OCI-LY1 (cell line): ENCODE data around the gene AGBL1.

Source experiments
- H2AFZ ChIP-seq: fragments of 200-600 bp; sonication (generic), shearing (Covaris generic); 2 replicates; pipeline ENCODE4 v1.6.0; 2014; ENCODE audit warnings: antibody characterized with exemption, mild to moderate bottlenecking, low read length
- H3F3A ChIP-seq: fragments of 200-600 bp; sonication (generic), shearing (Covaris generic); 2 replicates; pipeline ENCODE4 v1.6.0; 2014; ENCODE audit warnings: mild to moderate bottlenecking, antibody characterized with exemption, low read length, moderate library complexity; ENCODE audit not compliant: insufficient read depth
- H3K27ac ChIP-seq: fragments of 200-600 bp; sonication (generic); 2 replicates; pipeline ENCODE4 v1.5.1; 2014; ENCODE audit warnings: low read length, mixed run types, mild to moderate bottlenecking, low read depth; ENCODE audit not compliant: poor library complexity, severe bottlenecking
- H3K27me3 ChIP-seq: fragments of 200-600 bp; sonication (generic); 2 replicates; pipeline ENCODE4 v1.6.0; 2014; ENCODE audit warnings: antibody characterized with exemption, mild to moderate bottlenecking, low read length, moderate library complexity; ENCODE audit not compliant: insufficient read depth
- H3K36me3 ChIP-seq: fragments of 200-600 bp; sonication (generic); 2 replicates; pipeline ENCODE4 v1.6.1; 2014; ENCODE audit warnings: mild to moderate bottlenecking, antibody characterized with exemption, low read length, moderate library complexity, mixed read lengths; ENCODE audit not compliant: insufficient read depth
- H3K4me1 ChIP-seq: fragments of 200-600 bp; sonication (generic); 2 replicates; pipeline ENCODE4 v1.5.1; 2014; ENCODE audit warnings: mild to moderate bottlenecking, low read length, moderate library complexity; ENCODE audit not compliant: insufficient read depth, severe bottlenecking
- H3K4me2 ChIP-seq: fragments of 200-600 bp; sonication (generic), shearing (Covaris generic); 2 replicates; pipeline ENCODE4 v1.6.1; 2014; ENCODE audit warnings: low read length
- H3K4me3 ChIP-seq: fragments of 200-600 bp; sonication (generic); 2 replicates; pipeline ENCODE4 v1.5.1; 2014; ENCODE audit warnings: low read length, low read depth, mild to moderate bottlenecking, mixed read lengths; ENCODE audit not compliant: poor library complexity, severe bottlenecking
- H3K79me2 ChIP-seq: fragments of 200-600 bp; shearing (Covaris generic); 2 replicates; pipeline ENCODE4 v1.6.1; 2016; ENCODE audit warnings: mixed run types, low read length, mixed read lengths; ENCODE audit not compliant: insufficient read depth
- H3K9ac ChIP-seq: fragments of 200-600 bp; sonication (generic), shearing (Covaris generic); 2 replicates; pipeline ENCODE4 v1.6.1; 2014; ENCODE audit warnings: mild to moderate bottlenecking, low read length, mixed read lengths
- H3K9me2 ChIP-seq: fragments of 200-600 bp; sonication (generic), shearing (Covaris generic); 2 replicates; pipeline ENCODE4 v1.6.1; 2014; ENCODE audit warnings: low read depth, mild to moderate bottlenecking, low read length, mixed read lengths
- H3K9me3 ChIP-seq: fragments of 200-600 bp; shearing (Covaris generic); 2 replicates; pipeline ENCODE4 v1.6.1; 2014; ENCODE audit warnings: low read length, mixed read lengths
- H4K20me1 ChIP-seq: fragments of 200-600 bp; sonication (generic), shearing (Covaris generic); 2 replicates; pipeline ENCODE4 v1.6.0; 2016; ENCODE audit warnings: mild to moderate bottlenecking, low read length; ENCODE audit not compliant: insufficient read depth
- CTCF ChIP-seq: fragments of 200-600 bp; sonication (generic), shearing (Covaris generic); IDR thresholded peaks from 2 replicates; pipeline ENCODE4 v1.5.1; 2017; ENCODE audit warnings: mild to moderate bottlenecking, antibody characterized with exemption, low read length, moderate library complexity, mixed read lengths
- EZH2 ChIP-seq: fragments of 200-600 bp; sonication (generic), shearing (Covaris generic); IDR thresholded peaks from 2 replicates; pipeline ENCODE4 v1.8.0; 2017; ENCODE audit warnings: borderline replicate concordance, mixed run types, mild to moderate bottlenecking, antibody characterized with exemption, low read length, moderate library complexity, mixed read lengths

Gene AGBL1

GRCh38 chr15:86425746-86426145 lies 346.1 kb downstream of the AGBL1 start:
- Histone ChIP-seq H3K36me3 (no peaks in the 10 kb centered on the region), H3K9me2 (no peaks in the 10 kb centered on the region), H3F3A (no peaks in the 10 kb centered on the region), H3K9ac (no peak overlapping the region), H3K4me2 (no peak overlapping the region), H3K27me3 (no peaks in the 10 kb centered on the region), H3K79me2 (no peaks in the 10 kb centered on the region), H3K4me1 (no peaks in the 10 kb centered on the region), H2AFZ (no peak overlapping the region), H3K4me3 (no peak overlapping the region), H3K27ac (no peak overlapping the region), H3K9me3 (no peaks in the 10 kb centered on the region), H4K20me1 (no peaks in the 10 kb centered on the region)
- TF ChIP-seq CTCF (no peak), EZH2 (no peak)

GRCh38 chr15:86432861-86433260 lies 353.2 kb downstream of the AGBL1 start:
- TF ChIP-seq CTCF (no peak), EZH2 (no peak)
- Histone ChIP-seq H2AFZ (no peak overlapping the region), H3K27ac (no peak overlapping the region), H3K4me1 (no peaks in the 10 kb centered on the region), H3K27me3 (no peaks in the 10 kb centered on the region), H3K36me3 (no peaks in the 10 kb centered on the region), H3K9ac (no peak overlapping the region), H3K9me2 (no peaks in the 10 kb centered on the region), H4K20me1 (no peaks in the 10 kb centered on the region), H3F3A (no peaks in the 10 kb centered on the region), H3K9me3 (no peaks in the 10 kb centered on the region), H3K4me2 (no peak overlapping the region), H3K4me3 (no peak overlapping the region), H3K79me2 (no peaks in the 10 kb centered on the region)

- no peaks in the 10 kb centered on the region for H3K36me3 ChIP-seq
- no peak overlapping the region for H3K4me2 ChIP-seq
- H3F3A ChIP-seq: no peaks in the 10 kb centered on the region
- no peaks in the 10 kb centered on the region for H3K4me1 ChIP-seq
- H3K9me3 ChIP-seq: no peaks in the 10 kb centered on the region
- no peaks in the 10 kb centered on the region for H3K27me3 ChIP-seq
- no peak overlapping the region for H3K27ac ChIP-seq
- H3K4me3 ChIP-seq: no peak overlapping the region
- no peaks in the 10 kb centered on the region for H4K20me1 ChIP-seq
- no peaks in the 10 kb centered on the region for H3K9me2 ChIP-seq
- no peaks in the 10 kb centered on the region for H3K79me2 ChIP-seq
- TF ChIP-seq CTCF (no peak), EZH2 (no peak)
- H3K9ac ChIP-seq: no peak overlapping the region
- H2AFZ ChIP-seq: no peak overlapping the region
Measured at GRCh38 chr15:86433983-86434382, 354.3 kb downstream of the AGBL1 start.
